C4-2B (cell line): ENCODE measurements around the gene PSME4.

Source experiments
- H3K27ac ChIP-seq: fragments of 450-650 bp; 2 replicates; pipeline ENCODE4 v1.5.1; 2017
- CTCF ChIP-seq: fragments of 450-650 bp; conservative IDR thresholded peaks from 2 replicates; pipeline ENCODE4 v1.5.1; 2017; ENCODE audit warnings: mild to moderate bottlenecking
- ZFX ChIP-seq: fragments of 450-650 bp; IDR thresholded peaks from 2 replicates; pipeline ENCODE4 v1.6.1; 2017

The PSME4 gene

GRCh38 chr2:53881360-53881759 is 89.4 kb downstream of the PSME4 start:
- H3K27ac ChIP-seq: no peak overlapping the region
- TF ChIP-seq ZFX (no peak), CTCF (no peak)

- TF ChIP-seq ZFX (no peak), CTCF (no peak)
- H3K27ac ChIP-seq: no peak overlapping the region
Observed at GRCh38 chr2:53880756-53881155, 90.0 kb downstream of the PSME4 start.

DNA sequence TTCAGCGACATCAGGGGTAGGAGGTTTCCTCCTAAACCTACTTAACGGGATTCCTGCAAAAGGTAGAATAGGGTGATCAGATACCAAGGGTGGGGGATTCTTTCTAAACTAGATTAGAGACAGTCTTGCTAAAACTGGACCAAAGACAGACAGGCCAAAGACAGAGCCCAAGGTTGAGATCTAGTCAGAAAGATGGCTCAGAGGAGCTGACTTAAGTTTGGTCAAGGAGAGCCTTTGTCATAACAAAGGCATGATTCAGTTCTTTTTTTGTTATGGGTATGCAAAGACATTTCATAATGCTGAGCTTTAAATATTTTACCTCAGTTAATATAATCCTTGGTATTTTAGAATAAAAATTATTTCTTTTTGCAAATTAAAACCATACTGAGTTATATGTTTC is 93.2 kb downstream of the PSME4 start:
- no peak overlapping the region for H3K27ac ChIP-seq
- TF ChIP-seq CTCF: no peak
- TF ChIP-seq ZFX: no peak

- no peak overlapping the region for H3K27ac ChIP-seq
- TF ChIP-seq CTCF (no peak), ZFX (no peak)
Observed at GRCh38 chr2:53877112-53877511, 93.7 kb downstream of the PSME4 start.

DNA sequence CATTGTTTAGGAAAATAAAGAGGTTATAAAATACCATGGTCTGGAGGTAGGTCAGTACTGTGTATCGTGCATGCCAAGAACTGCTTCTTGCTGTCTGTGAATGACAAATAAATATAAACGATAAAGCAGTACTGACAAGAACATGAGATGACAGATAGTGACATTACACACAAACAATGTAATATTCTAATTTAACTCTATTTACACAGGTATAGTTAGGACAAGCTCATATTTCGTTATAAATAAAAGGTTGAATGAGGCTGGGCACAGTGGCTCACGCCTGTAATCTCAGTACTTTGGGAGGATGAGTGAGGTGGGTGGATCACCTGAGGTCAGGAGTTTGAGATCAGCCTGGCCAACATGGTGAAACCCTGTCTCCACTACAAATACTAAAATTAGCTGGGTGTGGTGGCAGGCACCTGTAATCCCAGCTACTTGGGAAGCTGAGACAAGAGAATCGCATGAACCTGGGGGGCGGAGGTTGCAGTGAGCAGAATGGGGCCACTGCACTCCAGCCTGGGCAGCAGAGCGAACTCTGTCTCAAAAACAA is 96.3 kb downstream of the PSME4 start:
- TF ChIP-seq ZFX (no peak), CTCF (no peak)
- H3K27ac ChIP-seq: no peak overlapping the region; the same call in 1 of the 2 replicates

- H3K27ac ChIP-seq: no peak overlapping the region
- no peak for TF ChIP-seq CTCF
- TF ChIP-seq ZFX: no peak
Observed at GRCh38 chr2:53867773-53868172, 103.0 kb downstream of the PSME4 start.

DNA sequence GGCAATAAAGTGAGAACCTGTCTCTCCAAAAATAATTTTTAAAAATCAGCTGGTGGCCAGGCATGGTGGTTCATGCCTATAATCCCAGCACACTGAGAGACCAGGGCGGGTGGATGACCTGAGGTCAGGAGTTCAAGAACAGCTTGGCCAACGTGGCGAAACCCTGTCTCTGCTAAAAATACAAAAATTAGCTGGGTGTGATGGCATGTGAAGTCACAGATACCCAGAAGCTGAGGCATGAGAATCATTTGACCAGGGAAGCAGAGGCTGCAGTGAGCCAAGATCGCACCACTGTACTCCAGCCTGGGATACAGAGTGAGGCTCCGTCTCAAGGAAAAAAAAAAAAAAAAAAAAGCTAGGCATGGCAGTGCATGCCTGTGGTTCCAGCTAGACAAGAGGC is 103.6 kb downstream of the PSME4 start:
- no peak overlapping the region for H3K27ac ChIP-seq
- TF ChIP-seq CTCF (no peak), ZFX (no peak)
